Activated naive CD4-positive, alpha-beta T cell (primary cell): Measurements from ENCODE around the gene ACE2.
"Not testable (repeated sequence)": the region's sequence is repeated elsewhere in the genome, so short reads cannot be mapped to it uniquely, and the experiment has no call there.

ENCODE experiments used
- DNase-seq, 4 experiments: peaks; one replicate each; lab custom pipeline; 2025; lab: John Stamatoyannopoulos, UW

ACE2 gene

DNA sequence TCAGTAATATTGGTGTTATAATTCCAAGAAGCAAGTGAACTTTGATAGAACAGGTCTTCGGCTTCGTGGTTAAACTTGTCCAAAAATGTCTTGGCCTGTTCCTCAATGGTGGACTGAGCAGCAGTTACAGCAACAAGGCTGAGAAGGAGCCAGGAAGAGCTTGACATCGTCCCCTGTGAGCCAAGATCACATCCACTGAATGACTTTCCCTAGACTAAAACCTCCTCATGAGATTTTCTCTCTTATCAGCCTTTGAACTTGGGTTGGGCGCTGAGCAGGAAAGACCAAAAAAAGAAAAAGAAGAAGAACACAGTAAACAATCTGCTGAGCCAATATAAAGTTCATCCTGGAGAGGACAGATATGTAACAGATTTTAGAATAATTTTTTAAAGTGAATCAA lies at the start of gene ACE2:
Gene ACE2, minus strand, starts transcription at position 216 of the 400 bp plus-strand sequence. Its CDS starts 49 bp downstream, at position 167.
- no peak for DNase-seq

DNA sequence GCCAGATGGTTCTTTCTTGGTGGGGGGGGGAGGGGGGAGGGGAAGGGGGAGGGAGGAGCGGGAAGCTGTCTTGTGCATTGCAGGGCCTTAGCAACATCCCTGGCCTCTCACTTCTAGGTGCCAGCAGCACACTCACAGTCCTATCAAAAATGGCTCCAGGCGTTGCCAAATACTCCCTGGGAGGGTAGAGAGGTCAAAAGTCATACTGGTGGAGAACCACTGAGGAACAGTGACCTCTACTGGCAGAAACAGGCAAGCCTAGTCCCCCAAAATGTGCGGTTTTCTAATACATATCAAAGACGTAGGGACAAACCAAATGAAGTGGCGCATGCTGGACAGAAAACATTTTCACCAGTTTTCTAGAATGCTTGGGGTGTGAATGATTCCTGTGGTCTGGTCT lies 46.8 kb upstream of the ACE2 start:
- DNase-seq, result not testable (repeated sequence)

DNA sequence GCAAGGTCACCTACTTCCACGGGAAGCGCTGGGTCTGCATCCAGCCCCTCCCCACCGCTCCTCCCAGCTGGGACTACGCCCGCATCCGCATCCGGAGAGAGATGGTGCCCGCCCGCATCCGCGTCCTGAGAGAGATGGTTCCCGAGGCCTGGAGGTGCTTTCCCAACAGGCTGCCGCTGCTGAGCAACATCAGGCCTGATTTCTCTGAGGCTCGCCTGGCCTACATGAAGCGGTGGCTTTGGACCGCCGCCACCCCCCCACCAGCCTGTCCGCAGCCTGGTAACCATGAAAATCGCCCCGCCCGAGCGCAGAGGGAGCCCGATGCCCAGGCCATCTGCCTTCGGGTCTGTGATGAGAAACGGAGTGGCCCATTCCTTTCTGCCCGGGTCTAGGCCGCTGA lies 45.8 kb upstream of the ACE2 start:
- DNase-seq, result no peak

DNA sequence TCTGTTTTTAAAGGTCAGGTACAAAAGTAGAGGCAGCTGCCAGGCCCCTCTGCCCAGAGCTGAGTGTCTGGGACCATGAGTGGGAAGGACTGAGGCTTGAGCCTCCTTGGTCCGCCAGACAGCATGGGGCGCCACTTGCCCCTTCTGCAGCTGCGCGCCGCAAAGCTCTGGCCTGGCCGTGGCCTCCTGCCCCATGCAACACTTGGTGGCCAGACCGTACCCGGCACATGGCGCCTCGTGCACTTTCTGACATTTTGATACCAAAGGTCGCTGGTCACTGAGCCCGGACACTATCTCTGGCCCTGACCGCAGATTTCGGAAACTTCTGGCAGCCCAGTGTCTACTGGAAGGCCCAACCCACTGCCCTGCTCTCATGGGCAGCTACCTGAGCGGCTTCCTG lies 45.3 kb upstream of the ACE2 start:
- DNase-seq, result no peak

DNA sequence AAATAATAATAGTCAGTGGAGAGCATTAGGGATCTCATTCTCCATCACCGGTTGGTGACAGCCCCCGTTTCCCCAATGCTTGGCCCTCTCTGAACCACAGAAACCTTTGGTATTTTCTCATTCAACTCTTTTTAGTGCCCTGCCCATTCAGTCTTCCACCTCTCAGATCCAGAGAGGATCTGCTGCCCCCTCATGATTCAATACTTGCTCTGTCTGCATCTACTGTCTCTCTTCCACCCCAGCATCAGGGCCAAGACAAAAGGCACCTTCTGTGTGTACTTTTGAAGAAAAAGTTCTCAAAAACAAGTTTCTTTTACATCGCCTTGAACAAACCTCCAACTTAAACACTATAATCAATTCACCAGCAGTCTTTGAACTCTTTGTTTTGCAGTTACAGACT lies 44.5 kb upstream of the ACE2 start:
- no peak for DNase-seq

DNA sequence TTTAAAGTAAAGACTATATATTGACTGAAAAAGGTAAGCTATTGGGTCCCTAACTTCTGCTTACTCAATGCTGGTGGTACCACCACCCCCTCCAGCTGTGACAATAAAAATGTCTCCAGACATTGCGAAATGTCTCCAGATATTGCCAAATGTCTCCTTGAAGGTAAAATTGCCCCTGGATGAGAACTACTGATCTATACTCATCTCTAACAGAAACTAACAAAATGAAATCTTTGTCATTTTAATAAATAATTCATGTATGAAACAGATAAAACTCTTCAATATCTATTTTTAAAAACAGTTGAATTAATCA lies 43.8 kb upstream of the ACE2 start:
- no peak for DNase-seq

DNA sequence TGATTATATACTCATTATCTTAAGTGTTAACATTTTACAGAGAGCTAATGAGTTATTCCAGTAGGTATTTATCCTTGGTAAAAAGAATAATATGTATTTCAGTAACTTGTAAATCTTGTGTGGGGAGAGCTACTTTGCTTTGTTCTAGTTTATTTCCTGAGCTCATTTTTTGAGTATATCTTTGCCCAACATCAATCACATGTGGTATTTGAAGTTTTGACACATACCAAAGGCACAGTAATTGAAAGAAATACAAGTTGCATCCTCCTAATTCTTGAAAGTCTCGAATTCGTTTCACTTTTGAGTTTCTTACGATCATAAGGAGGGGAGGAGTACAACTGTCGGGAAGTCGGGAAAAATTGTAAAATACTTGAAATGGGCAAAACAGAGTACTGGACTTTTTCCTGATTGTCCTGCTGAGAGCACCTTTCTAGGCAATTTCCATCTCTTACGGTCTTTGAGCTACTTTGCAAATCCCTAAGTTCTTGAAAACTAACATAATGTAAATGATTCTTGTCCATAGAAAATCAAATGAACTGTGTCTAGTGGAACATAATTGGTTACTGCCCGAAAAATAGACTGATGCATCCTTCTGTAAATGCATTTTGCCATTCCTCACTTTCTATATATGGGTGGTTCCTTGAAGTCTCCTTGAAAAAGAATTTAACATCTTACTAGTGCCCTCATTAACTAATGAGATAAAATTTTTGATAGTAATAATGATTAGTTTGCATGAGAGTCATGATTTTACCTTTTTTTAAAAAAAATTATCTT lies 43.2 kb upstream of the ACE2 start:
- no peak for DNase-seq

DNA sequence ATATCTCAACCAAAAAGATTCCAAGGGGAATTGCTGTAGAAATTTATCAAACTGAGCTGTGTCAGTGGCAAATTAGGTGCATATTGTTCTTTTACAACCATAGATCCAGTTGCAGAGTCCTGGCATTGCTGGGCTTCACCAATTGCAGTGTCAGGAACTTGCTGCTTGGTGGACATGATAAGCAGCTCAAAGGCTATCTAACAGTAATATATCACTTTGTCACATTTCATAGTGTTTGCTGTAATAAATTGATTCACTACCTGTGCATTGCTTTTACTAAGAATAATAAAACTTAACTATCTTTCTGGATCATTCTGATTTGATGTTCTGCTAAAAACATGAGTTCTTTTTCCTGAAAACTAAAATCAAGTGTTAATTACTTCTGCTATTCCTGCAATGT lies 30.9 kb upstream of the ACE2 start:
- DNase-seq, result no peak

DNA sequence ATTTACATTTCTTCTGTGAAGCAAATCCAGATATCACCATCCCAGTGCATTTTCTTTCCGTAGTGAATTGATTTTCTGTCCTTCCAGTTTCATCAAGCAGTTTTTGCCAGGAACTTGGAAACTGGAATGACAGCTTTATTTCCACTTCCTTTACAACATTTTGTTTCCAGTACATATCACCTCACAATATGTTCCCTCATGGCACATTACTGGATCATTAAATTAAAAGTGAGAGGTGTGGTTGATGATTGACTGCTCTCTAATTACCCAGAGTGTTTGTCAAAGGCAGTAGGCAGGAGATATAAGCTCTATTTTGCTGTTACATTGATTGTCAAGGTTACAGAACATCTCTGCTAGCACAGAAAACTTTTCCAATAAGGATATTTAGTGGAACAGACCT lies 22.3 kb upstream of the ACE2 start:
- no peak for DNase-seq

DNA sequence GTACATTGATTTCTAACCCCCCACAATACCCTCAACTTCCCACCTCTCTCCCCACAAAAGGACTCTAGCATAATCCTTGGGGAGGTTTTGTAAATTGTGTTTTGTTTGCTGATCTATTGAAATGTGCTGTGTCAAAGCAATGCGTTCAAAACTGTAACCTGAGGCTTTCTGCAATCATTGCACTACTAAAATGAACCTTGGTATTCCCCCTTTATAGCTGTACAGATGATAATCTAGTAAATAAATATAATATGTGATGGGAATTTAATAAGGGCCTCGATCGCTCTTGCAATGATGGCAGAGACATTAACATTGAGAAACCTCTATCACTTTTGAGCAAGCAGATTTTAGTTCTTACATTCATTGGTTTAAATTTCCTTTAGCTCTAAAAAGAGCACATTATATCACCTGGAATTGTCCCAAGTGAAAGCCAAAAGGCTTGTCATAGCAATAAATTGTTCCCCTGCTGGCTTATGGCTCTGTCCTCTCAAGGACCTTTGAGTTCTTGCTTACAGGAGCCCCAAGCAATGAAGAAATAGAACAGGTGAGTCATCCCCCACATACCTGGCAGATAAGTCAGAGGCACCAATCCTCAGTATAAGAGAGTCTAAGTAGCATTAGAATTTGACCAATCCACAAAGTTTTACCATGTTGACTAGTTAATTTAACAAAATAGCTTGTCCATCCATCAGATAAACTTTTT lies 18.4 kb upstream of the ACE2 start:
- DNase-seq, result no peak

DNA sequence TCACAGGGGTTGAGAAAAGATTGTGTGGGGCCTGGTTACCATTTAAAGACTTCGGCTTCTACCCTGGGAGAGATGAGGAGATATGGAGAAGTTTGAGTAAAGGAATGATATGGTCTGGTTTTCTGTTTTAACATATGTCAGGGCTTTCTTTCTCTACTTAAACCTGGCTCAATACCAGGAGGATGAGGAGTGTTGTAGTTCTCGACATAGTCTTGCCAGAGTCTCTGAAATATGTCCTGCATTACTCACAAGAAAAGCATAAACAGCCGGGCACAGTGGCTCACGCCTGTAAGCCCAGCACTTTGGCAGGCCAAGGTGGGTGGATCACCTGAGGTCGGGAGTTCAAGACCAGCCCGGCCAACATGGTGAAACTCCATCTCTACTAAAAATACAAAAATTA lies 16.4 kb upstream of the ACE2 start:
- no peak for DNase-seq

DNA sequence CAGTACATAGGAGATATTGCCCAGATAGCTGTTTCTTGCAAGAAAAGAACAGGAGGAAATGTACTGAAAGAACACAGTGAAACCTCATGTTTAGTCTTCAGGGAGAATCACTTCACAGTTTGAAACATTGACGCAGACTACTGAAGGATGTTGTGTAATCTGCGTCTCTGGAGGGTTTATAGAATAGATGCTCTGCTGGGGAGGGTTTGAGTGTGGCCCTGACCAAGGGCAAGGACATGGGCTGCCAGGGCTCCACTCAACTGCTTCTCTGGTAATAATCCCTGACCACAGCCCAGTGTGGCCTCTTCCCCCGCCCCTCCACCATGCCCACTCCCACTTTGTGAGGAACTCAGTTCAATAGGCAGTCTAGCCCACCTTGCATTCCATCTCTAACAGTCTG lies 15.8 kb upstream of the ACE2 start:
- DNase-seq, result no peak

DNA sequence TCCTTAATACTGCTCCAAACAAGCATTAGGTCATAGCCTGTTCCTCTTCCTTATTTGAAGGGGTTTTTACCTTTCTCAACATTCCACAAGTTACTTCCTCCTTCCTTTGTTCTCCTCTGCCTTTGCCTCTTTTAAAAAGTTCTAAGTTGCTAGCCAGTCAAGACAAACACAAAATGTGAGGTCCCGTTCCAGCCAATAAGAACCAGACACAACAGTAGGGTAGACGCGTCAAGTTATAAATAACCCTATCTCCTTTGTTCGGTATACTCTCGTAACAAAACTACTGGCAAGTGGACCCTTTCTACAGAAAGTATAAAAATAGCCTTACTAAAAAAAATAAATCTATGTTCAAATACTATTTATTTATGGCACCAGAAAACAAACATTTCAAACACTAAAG lies 6.3 kb upstream of the ACE2 start:
- DNase-seq, result no peak

DNA sequence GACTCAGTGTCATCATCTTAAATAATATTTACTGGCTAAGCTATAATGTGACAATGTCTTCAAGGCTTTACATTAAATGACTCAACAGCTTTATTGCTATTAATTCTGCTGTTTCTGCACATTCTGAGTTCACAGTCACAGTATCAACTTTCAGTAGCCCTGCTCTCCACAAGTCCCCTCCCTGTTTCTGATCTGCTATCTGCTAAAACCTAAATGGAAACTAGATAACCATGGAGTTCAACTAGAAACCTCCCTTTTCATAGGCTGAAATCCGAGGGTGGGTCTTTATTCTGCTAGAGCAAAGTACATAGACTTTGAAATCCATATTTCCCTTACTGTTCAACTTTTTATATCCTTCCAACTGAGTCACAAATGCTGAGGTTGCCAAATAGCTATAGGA lies 5.4 kb upstream of the ACE2 start:
- DNase-seq, result no peak

DNA sequence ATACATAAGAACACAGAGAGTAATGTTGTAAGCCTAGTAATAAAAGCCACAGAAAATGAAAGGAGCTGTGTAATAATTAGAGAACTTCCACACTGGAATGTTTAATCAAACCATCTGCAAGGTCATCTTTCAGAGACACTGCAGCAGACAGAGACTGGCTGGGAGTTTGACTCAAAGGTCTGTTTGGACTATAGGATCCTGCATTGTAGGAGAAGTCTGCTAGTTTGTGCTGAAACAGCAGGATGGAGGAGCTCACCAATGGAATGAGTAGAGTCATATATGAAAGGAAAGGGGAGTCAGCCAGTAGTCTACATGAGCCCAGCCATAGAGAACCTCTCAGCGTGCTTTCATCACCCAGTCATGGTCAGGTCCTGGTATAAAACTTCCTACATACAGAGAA lies 4.5 kb upstream of the ACE2 start:
- DNase-seq, result no peak

DNA sequence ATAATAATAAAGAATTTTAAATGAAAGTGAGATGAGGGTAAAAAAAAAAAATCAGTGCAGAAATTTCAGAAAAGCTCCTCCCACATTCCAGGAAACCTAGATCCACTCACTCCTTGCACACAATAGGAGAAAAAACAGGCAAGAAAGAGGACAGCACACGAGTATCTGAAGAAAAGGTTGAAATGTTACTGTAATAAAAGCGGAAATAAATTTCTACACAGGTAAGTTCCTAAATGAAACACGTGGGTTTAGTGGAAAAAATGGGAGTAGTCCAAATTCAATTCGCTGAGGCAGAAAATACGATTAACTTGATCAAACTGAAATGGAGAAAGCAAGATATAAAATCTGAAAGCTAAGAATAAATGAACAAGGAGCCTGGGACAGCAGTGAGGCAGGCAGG lies 2.0 kb upstream of the ACE2 start:
- DNase-seq, result no peak

DNA sequence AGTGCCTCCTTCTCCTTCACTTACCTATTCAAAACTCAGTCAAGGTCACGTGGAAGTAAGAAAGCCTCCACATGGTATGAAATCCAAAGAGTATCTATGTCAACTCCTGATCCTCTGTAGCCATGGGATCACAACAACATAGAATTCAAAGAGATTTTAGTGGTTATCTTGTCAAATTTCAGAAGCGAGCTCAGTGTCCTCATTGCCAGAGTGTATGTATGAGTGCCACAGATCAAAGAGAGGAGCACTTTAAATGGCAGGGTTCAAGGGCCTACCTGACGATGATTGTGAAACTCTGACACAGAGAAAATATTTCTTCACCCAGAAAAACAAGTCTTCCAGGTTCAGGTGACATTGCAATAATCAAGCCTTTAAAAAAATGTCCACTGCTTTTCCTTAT lies 1.2 kb upstream of the ACE2 start:
- DNase-seq, result no peak

DNA sequence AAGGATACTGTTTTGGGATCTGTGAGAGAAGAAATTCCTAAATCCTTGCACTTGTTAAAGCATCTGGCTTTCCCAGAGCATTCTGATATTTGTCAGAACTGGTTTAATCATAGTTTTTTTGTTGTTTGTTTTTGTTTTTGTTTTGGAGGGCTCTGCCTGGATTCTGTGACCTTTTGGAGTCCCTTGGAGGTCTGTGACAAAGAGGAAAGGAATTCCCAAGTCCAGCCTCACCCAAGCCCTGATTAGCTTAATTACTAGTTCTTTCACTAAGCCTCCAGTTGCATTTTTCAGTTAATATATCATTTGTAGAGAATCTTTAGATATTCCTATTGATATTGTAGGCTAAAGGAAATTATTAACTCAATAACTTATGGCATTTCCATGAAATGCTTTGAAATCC lies 711 bp downstream of the ACE2 start:
- no peak for DNase-seq

DNA sequence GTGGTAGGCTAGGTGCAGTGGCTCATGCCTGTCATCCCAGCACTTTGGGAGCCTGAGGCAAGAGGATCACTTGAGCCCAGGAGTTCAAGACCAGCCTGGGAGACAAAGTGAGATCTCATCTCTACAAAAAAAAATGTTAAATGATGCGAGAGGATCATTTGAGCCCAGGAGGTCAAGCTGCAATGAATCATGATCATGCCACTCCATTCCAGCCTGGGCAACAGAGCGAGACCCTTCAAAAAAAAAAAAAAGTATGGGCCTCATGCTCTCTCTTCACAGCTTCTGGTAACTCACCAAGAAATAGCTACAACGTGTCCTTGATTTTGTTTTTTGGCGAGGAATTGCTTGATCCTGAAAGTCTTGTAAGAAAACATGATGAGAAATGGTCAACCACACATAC lies 1.3 kb downstream of the ACE2 start:
- no peak for DNase-seq

DNA sequence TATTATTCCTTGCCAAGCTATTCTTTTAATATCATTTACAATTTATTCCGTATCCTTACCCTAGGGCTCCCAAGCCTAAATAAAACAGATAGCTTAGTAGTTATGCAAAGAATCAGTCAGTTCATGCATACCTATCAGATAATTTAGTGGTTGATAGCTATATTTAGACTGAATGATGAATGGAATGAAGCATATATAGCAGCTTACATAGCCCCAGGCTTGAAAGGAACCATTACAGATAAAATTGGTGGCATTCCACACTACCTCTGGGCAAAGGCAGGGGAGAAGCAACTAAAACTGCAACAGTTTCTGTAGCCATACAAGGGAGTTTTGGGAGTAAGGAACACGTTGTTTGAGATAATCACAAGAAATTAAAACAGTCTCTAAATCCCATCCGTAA lies 2.7 kb downstream of the ACE2 start:
- DNase-seq, result no peak

DNA sequence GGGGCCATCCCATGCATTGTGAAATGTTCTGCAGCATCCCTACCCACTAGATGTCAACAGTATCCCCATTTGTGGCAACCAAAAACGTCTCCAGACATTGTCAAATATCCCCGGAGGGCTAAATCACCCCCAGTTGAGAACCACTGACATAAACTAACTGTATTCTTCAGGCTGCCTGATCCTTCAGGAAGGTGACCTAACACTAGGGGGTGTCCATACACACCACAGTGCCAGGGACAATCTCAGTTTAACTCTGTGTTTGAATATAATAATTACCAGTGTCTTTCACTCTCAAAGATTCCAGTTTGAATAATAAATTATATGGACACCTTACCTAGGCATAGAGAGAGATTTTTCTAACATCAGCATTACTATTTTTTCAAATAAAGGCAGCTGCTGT lies 6.4 kb downstream of the ACE2 start:
- no peak for DNase-seq

DNA sequence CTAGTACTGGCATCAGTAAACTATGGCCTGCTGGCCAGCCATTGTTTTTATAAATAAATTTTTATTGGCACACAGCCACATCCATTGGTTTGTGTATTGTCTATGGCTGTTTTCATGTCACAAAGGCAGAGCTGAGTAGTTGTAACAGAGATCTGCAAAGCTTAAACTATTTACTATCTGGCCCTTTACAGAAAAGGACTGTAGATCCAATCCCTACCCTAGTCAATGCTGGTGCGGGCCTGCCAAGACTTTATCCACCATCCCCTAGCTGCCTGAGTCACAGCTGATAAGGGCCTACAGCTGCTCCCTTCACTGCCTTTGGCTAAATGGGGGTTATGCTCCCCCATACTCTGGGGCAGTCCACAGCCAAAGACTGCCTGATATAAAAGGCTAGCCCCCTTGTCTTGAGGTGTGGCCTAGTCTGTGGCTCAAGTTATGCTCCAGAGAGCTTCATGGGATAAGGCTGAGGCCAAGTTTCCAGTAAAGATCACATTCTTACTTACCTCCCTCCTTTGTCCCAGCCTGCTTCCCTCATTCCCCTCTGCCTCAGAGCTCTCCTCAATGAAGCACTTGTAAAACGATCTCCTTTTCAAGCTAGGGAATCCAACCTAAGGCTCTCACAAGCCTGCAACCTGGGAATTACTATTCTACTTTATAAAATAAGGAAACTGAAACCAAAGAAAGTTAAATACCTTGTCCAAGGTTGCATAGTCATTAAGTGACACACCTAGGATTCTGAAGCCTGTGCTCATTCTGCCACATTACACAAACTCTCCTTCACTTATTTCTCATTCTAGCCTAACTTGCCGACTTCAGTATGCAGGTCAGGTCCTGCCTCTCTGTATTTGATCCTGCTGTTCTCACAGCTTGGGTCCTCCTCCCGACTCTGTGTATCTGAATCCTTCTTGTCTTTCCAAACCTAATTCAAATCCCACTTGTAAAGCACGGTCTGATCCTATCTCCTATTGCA lies 20.7 kb downstream of the ACE2 start:
- DNase-seq, result no peak

DNA sequence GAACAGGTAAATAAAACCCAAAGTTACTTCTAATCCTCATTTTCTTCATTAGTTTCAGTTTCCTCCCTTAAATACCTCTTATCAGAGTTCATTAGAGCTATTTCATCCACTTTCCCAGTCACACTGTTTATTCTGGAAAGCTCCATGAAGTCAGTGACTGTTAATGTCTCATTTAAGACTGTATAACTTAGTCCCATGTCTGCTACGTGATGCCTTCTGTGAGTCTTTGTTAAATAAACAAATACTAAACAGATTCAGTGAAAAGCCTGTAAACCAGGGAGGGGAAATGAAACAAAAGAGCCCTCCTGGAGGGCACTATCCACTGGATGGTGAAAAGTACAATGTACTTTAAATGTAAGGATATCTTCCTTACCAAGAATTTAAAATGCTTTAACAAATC lies 24.7 kb downstream of the ACE2 start:
- no peak for DNase-seq
